Measurements from ENCODE around the gene GNG13.

Gene GNG13

DNA sequence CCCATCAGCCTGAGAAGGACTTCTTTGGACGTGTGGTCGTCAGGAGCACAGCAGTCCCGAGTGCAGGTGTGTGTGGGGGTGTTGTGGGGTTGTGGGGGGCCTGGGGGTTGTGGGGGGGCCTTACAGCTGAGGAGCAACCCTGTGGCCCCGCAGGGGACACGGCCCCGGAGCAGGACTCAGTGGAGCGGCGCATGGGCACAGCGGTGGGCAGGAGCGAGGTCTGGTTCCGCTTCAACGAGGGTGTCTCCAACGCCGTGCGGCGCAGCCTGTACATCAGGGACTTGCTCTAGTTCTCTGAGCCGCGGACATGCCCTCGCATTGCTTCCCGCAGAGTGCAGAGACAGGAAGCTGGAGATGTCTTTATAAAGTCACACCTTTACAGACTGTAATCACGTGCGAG, 2.8 kb downstream of the GNG13 start:
- DNase-seq (ENCODE audit: low read depth): no peak
- H3K4me3 ChIP-seq (replicated peaks; ENCODE audit: low read depth, low read length): no peak overlapping the region
- TF ChIP-seq, protein P1, sequence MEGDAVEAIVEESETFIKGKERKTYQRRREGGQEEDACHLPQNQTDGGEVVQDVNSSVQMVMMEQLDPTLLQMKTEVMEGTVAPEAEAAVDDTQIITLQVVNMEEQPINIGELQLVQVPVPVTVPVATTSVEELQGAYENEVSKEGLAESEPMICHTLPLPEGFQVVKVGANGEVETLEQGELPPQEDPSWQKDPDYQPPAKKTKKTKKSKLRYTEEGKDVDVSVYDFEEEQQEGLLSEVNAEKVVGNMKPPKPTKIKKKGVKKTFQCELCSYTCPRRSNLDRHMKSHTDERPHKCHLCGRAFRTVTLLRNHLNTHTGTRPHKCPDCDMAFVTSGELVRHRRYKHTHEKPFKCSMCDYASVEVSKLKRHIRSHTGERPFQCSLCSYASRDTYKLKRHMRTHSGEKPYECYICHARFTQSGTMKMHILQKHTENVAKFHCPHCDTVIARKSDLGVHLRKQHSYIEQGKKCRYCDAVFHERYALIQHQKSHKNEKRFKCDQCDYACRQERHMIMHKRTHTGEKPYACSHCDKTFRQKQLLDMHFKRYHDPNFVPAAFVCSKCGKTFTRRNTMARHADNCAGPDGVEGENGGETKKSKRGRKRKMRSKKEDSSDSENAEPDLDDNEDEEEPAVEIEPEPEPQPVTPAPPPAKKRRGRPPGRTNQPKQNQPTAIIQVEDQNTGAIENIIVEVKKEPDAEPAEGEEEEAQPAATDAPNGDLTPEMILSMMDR (IDR thresholded peaks at IDR 0.05; ENCODE audit: low read length, missing control alignments): no peak

DNA sequence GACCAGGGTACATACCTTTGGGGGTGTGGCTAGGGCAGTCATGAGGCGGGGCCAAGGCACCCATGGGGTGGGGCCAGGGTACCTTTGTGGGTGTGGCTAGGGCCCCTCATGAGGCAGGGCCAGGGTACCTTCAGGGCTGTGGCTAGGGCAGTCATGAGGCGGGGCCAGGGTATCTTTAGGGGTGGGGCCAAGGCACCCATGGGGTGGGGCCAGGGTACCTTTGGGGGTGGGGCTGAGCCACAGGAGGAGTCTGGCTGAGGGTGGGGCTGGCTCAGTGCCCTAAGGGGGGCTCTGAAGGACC, 3.5 kb downstream of the GNG13 start:
- H3K4me3 ChIP-seq (replicated peaks; ENCODE audit: low read depth, low read length): no peak overlapping the region
- TF ChIP-seq, protein P1 (IDR thresholded peaks at IDR 0.05; ENCODE audit: low read length, missing control alignments): no peak
- no peak for DNase-seq (ENCODE audit: low read depth)

DNA sequence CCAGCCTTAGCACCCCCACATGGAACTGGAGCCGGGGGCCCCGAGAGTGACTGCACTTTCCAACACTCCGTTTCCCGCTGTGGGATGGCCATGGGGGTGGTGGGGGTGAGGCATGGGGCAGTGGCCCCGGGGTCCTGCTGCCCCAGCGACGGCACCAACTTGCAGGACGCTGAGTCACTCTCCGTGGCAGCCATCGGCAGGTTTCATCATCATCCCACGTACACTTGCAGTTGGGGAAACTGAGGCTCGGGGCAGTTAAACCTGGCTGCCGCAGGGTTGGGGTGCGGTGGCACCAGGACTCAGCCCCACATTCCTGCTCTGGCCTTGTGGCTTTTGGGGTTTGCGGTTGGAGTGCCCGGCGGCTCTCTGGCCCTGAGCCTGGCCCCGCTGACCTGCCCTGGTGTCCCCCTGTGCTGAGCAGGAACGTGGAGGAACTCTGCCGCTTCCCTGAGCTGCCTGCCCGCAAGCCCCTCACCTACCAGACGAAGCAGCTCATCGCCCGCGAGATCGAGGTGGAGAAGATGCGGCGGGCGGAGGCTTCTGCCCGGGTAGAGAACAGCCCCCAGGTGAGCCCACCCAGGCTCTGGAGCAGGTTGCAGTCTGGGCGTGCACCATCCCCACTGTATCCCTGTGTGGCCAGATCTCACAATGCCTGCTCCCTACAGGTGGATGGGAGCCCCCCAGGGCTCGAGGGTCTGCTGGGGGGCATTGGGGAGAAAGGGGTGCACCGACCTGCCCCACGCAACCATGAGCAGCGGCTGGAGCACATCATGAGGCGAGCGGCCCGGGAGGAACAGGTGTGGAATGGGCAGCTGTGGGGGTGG, 4.0 kb downstream of the GNG13 start:
- DNase-seq (ENCODE audit: low read depth): no peak
- H3K4me3 ChIP-seq (replicated peaks; ENCODE audit: low read depth, low read length): no peak overlapping the region
- TF ChIP-seq, protein P1 (IDR thresholded peaks at IDR 0.05; ENCODE audit: low read length, missing control alignments): no peak

DNA sequence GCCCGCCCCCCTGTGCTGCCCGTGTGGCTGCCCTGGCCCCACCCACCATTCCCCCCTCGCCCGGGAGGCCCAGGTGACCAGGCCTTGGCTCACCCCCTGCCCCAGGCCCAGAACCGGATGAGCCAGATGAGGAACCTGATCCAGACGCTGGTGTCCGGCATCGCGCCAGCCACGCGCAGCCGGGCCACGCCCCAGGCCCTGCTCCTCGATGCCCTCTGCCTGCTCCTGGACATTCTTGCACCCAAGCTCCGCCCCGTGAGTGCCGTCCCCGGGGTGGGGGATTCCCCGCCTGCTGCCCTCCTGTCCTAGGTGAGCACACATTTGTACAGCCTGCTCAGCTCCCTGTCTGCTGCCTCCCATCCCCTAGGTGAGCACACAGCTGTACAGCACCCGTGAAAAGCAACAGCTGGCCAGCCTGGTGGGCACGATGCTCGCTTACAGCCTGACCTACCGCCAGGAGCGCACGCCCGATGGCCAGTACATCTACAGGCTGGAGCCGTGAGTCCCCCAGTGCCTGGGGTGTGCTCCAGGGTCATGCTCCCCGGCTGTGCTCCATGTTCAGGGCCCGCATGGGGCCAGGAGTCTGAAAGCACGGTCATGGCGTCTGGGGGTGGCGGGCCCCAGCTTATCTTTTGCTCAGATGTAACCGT, 4.8 kb downstream of the GNG13 start:
- TF ChIP-seq, protein P1 (IDR thresholded peaks at IDR 0.05; ENCODE audit: low read length, missing control alignments): no peak
- no peak overlapping the region for H3K4me3 ChIP-seq (replicated peaks; ENCODE audit: low read depth, low read length)
- no peak for DNase-seq (ENCODE audit: low read depth)

DNA sequence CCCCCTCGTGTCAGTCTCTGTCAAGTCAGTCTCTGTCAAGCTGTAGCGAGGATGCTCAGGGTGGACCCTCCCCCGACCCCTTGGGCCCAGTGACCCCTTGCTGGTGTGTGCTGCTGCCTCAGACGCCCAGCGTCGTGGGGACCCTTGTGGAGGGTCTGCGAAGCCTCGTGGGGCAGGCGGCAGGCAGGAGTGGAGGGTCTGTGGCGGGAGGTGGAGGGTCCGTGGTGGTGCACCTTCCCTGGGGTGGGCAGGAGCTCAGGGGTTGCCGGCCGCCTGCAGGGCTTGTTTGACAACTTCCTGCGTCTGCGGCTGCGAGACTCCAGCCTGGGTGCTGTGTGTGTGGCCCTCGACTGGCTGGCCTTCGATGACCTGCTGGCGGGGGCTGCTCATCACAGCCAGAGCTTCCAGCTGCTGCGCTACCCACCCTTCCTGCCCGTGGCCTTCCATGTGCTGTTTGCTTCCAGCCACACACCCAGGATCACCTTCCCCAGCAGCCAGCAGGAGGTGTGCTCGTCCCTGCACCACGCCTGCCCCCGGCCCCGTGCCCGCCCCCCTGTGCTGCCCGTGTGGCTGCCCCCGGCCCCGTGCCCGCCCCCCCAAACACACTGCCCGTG, 5.6 kb downstream of the GNG13 start:
- DNase-seq (ENCODE audit: low read depth): no peak
- TF ChIP-seq, protein P1 (IDR thresholded peaks at IDR 0.05; ENCODE audit: low read length, missing control alignments): no peak
- H3K4me3 ChIP-seq (replicated peaks; ENCODE audit: low read depth, low read length): no peak overlapping the region

DNA sequence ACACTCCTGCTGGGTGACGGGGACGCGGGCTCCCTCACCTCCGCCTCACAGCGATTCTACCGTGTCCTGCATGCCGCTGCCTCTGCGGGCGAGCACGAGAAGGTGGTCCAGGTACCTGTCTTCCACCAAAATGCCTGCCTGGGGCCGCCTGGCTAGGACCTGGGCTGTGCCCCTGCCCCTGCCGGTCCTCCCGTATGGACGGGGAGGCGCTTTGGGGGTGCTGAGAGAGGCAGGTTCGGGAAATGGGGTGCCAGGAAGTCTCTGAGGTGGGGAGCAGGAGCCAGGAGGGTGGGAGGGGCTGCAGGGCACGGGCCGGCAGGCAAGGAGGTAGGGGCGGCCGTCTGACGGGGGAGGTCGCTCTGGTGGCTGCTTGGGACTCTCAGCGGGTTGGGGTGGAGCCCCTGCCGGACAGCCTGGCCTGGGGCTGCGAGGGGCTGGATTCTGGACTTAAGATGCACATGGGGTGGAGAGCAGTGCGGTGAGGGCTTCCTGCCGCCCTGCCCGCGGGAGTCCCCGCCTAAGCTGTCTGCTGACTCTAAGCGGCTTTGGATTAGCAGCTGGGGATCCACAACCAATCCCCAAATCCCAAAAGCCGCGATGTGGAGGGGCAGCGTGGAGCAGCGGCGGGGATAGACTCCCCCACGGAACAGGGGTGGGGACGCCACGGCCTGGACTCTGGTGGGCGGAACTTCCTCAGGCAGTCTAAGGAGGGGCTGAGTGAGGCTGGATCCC, 6.3 kb downstream of the GNG13 start:
- DNase-seq (ENCODE audit: low read depth): no peak
- no peak overlapping the region for H3K4me3 ChIP-seq (replicated peaks; ENCODE audit: low read depth, low read length)
- TF ChIP-seq, protein P1 (IDR thresholded peaks at IDR 0.05; ENCODE audit: low read length, missing control alignments): no peak
